Right atrium auricular region (tissue), 2 donors: Measurements from ENCODE around the gene FXYD5. TPM values are rescaled to one million over a fixed set of nuclear protein-coding genes. Genes with fewer than 3 reads are reported as not detected.

Experiments
- DNase-seq: peaks from one replicate; pipeline ENCODE4 v3.0.0-alpha.2; 2019; ENCODE audit warnings: low spot score
- H3K27ac ChIP-seq, 2 donors: fragments of 200-600 bp; sonication (generic); 1 replicate in 1 of 2; 2 replicates in 1 of 2; pipeline ENCODE4 v1.5.1; 2016 to 2019
- H3K27me3 ChIP-seq, 2 donors: fragments of 200-600 bp; sonication (generic); one replicate each; pipeline versions ENCODE4 v1.5.1 to v1.6.0; 2017 to 2019
- H3K36me3 ChIP-seq: fragments of 200-600 bp; sonication (generic); one replicate; pipeline ENCODE4 v1.5.1; 2016
- H3K4me1 ChIP-seq, 2 donors: fragments of 200-600 bp; sonication (generic); one replicate each; pipeline versions ENCODE4 v1.5.1 to v1.6.0; 2017 to 2019
- H3K4me3 ChIP-seq, 2 donors: fragments of 200-600 bp; sonication (generic); 1 replicate in 1 of 2; 2 replicates in 1 of 2; pipeline ENCODE4 v1.5.1; 2017 to 2019; ENCODE audit warnings: mild to moderate bottlenecking in 1 of 2, moderate library complexity in 1 of 2
- H3K9me3 ChIP-seq, 2 donors: fragments of 200-600 bp; sonication (generic); one replicate each; pipeline ENCODE4 v1.5.1; 2019
- CTCF ChIP-seq, 2 donors: fragments of 200-600 bp; sonication (generic); IDR thresholded peaks; one replicate each; pipeline ENCODE4 v1.5.1; 2019; ENCODE audit warnings: antibody characterized with exemption in 2 of 2
- total RNA-seq, 2 donors: library from RNA; depleted of rRNA; stranded (reverse); fragments of >200 nt; gene quantifications; one replicate each; pipeline ENCODE4 v1.1.0, GENCODE V29; 2016

Gene FXYD5
- total RNA-seq, 2 donors from 2014 or later = 31.3 to 77.7 TPM

GRCh38 chr19:35174226-35174625, 19.7 kb downstream of the FXYD5 start:
- Histone ChIP-seq H3K27me3 (no peaks in the 10 kb centered on the region), H3K4me1 (no peaks in the 10 kb centered on the region)

GRCh38 chr19:35176181-35176570, 21.6 kb downstream of the FXYD5 start:
- Histone ChIP-seq H3K27ac (no peak overlapping the region), H3K27me3 (no peaks in the 10 kb centered on the region), H3K9me3 (no peaks in the 10 kb centered on the region), H3K4me3 (no peak overlapping the region), H3K36me3 (no peaks in the 10 kb centered on the region), H3K4me1 (no peaks in the 10 kb centered on the region)
- DNase-seq = no peak
- TF ChIP-seq CTCF (IDR thresholded peaks at IDR 0.05) = no peak

More at GRCh38 chr19:35174226-35174625, 19.7 kb downstream of the FXYD5 start:
- no peak for DNase-seq
- no peaks in the 10 kb centered on the region for H3K9me3 ChIP-seq
- peaks cover 5% of the 10 kb centered on the region for H3K36me3 ChIP-seq
- TF ChIP-seq CTCF (IDR thresholded peaks at IDR 0.05) = no peak
- H3K27ac ChIP-seq = no peak overlapping the region
- H3K4me3 ChIP-seq = no peak overlapping the region

GRCh38 chr19:35177377-35178274, 23.1 kb downstream of the FXYD5 start:
- H3K27ac ChIP-seq = no peak overlapping the region
- peaks cover 0 to under 1% of the 10 kb centered on the region in 2 donors for H3K9me3 ChIP-seq
- no peaks in the 10 kb centered on the region for H3K4me1 ChIP-seq
- TF ChIP-seq CTCF (IDR thresholded peaks at IDR 0.05) = no peak
- no peak overlapping the region for H3K4me3 ChIP-seq
- no peaks in the 10 kb centered on the region for H3K27me3 ChIP-seq
- no peaks in the 10 kb centered on the region for H3K36me3 ChIP-seq
- no peak for DNase-seq

GRCh38 chr19:35178701-35179100, 24.2 kb downstream of the FXYD5 start:
- Histone ChIP-seq H3K9me3 (peaks cover 0 to 6% of the 10 kb centered on the region in 2 donors), H3K4me1 (no peaks in the 10 kb centered on the region), H3K27ac (no peak overlapping the region), H3K27me3 (no peaks in the 10 kb centered on the region), H3K4me3 (no peak overlapping the region), H3K36me3 (no peaks in the 10 kb centered on the region)
- TF ChIP-seq CTCF (IDR thresholded peaks at IDR 0.05) = no peak
- no peak for DNase-seq

GRCh38 chr19:35179830-35180229, 25.3 kb downstream of the FXYD5 start:
- no peak overlapping the region for H3K4me3 ChIP-seq
- peaks cover 5 to 14% of the 10 kb centered on the region in 2 donors for H3K9me3 ChIP-seq

More at GRCh38 chr19:35179830-35180229, 25.3 kb downstream of the FXYD5 start:
- no peaks in the 10 kb centered on the region for H3K27me3 ChIP-seq
- no peak for DNase-seq
- H3K36me3 ChIP-seq = no peaks in the 10 kb centered on the region
- no peak overlapping the region for H3K27ac ChIP-seq
- TF ChIP-seq CTCF (IDR thresholded peaks at IDR 0.05) = no peak
- no peaks in the 10 kb centered on the region for H3K4me1 ChIP-seq
